GM21381 (cell line): Measurements from ENCODE around the gene GRB14.
"Not testable (repeated sequence)": the region's sequence is repeated elsewhere in the genome, so short reads cannot be mapped to it uniquely, and the experiment has no call there.

ENCODE experiments used
- ATAC-seq: cut with Tn5 transposase; IDR thresholded peaks from one replicate; pipeline ENCODE4 v1.9.1; 2021; ENCODE audit warnings: mild to moderate bottlenecking, moderate library complexity; ENCODE audit not compliant: unreplicated experiment

Gene GRB14

DNA sequence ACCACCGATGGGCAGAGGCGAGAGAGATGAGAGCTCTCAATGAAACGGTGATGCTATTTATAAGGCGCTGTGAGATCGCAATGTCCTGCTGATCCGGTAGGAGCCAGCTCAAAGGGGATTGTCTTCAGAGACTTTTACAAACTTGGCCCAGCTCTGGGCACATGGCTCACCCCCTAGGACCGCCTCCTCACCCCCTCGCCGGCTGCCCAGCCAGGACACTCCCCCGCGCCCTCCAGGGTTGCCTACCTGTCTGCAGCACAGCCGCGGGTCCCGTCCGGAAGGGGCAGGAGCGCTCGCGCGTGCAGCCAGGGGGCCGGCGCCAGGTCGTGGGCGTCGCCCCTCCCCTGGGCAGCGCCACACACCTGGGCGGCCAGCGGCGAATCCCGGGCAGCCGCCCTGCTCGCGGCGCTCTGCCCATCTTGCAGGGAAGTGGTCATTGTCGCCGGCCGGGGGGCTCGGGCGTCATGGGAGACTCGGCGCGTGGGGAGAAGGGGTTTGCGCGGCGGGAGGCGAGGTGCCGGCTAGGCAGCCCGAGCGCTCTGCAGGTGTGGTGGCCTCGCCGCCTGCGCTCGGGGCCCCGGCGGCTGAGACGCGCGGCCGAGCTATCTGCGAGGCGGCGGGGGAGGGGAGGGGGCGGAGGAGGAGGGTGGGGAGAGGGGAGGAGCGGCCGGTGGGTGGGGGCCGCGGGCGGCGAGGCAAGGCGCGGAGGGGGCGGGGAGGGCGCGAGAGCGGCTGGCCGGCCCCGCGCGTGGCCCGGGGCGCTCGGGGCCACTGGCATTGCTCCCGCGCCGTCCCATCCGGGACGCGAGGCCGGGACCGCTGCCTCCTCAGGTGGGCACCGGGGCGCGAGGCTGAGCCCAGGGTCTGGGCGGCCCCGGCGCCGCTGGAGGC lies at the start of gene GRB14:
Gene GRB14, minus strand, starts transcription at position 610 of the 891 bp plus-strand sequence. Its CDS starts 173 bp downstream, at position 437.
- no peak for ATAC-seq

GRCh38 chr2:164669291-164669690 lies 48.0 kb upstream of the GRB14 start:
- no peak for ATAC-seq

DNA sequence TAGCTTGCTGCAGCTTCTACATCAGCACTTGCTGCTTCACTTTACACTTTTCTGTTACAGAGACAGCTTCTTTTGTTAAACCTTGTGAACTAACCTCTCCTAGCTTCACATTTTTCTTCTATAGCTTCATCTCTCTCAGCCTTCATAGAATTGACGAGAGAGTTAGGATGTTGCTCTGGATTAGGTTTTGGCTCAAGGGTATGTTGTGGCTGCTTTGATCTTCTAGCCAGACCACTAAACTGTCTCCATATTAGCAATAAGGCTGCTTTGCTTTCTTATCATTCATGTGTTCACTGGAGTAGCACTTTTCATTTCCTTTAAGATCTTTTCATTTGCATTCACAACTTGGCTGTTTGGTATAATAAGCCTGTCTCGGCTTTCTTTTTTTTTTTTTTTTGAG lies 46.3 kb upstream of the GRB14 start:
- ATAC-seq, result no peak

DNA sequence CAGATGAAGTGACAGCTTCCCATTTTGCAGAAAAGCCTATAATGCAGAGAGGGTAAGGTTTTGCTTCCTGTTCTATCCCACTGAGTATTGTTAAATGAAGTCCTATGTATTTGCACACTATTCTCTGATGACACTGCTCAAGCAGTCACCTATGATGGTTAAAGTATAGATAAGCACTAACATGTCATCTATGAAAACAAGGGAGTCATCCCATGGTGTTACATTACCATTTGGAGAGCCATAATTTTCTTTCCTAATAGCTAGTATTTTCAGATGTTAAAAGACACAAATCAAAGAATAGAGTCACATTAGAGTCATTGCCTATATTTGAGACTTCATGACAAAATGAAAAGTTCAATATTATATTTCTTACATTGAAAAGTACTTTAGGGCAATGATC lies 42.8 kb upstream of the GRB14 start:
- ATAC-seq, result no peak

DNA sequence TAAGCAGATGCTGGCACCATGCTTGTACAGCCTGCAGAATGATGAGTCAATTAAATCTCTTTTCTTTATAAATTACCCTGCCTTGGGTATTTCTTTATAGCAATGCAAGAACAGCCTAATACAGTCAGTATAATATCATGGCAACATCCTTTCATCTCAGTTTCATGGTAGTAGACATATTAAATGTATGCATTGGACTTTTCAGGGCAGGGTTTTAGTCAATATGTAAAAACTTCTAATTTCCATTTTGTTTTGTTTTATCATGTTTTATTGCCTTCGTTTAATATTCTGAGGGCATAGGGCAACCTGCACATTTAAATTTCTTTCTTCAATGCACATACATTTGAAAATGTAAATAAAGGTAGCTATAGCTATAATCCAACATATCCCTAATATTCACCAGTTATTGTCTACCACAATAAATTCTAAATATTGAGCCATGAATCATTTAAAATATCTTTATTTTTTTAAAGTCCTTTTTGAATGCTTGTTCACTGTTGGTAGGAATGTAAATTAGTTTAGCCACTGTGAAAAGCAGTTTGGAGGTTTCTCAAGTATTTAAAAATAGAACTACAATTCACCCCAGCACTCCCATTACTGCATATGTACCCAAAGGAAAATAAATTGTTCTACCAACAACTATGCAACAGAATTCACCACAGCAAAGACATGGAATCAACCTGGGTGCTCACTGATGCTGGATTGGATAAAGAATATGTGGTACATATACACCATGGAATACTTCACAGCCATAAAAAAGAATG lies 41.8 kb upstream of the GRB14 start:
- no peak for ATAC-seq

DNA sequence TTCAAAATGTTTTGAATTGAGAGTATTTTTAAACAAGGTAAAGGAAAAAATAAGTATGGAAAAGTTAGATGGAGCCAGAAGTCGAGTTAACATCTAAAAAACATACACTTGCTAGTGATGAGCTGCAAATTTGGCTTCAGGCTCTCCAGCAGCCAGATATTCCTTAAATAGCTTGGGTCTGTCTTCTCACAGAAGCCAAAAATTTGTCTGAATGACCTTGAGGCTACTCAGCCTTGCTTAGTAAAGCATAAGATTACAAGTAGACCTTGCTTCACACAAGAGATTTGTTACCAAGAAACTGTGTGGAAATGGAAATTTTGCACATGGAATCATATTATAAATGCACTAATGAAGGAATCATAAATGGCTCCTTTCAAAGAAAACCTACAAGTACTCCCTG lies 40.8 kb upstream of the GRB14 start:
- ATAC-seq, result no peak

GRCh38 chr2:164661349-164661748 lies 40.1 kb upstream of the GRB14 start:
- ATAC-seq, result no peak

GRCh38 chr2:164657129-164657528 lies 35.8 kb upstream of the GRB14 start:
- ATAC-seq, result no peak

DNA sequence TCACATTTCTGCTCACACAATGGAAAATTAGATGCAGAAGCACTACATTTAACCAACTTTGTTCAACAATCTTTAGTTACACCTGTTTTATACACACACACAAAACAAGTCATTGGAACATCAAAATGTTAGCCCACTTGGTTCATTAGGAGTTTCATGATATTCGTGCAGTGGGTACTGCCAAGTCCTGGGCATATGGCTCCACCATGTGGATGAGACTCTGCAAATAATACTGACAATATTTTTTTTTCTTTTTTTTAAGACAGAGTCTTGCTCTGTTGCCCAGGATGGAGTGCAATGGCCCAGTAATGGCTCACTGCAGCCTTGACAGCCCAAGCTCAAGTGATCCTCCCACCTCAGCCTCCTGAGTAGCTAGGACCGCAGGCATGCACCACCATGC lies 34.5 kb upstream of the GRB14 start:
- no peak for ATAC-seq

- no peak for ATAC-seq
These were observed 34.1 kb upstream of the GRB14 start for GRCh38 chr2:164655336-164655735.

- ATAC-seq, result no peak
These were observed 30.1 kb upstream of the GRB14 start for GRCh38 chr2:164651361-164651760.

GRCh38 chr2:164644036-164644700 lies 22.9 kb upstream of the GRB14 start:
- ATAC-seq, result peak; percentile 50

DNA sequence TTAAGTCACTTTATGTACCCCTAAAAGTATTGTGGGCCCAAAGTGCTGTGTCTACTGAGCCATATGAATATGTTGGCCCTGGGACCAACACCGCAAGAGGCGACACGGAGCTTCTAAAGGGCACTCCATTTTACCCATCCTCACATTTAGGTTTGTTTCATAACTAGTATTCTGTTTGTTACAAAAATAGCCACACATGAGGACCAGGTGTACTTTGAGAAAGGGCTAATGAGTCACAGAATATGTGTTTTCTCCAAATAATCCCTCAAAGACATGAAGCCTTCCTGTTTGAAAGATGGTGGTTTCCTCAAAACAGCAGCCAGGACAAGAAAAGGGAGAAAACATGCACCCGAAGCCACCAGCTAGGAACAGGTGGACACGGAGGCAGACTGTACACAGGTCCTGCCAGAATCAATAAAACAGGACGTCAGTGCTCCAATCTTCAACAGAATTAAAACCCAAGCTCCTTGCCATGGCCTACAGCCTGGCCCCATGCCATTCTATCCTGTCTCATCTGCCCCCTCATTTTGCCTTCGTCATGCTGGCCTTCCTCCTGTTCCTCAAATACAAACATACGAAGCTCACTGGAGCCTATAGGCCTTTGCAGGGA lies 21.8 kb upstream of the GRB14 start:
- ATAC-seq, result no peak

- no peak for ATAC-seq
These were observed 21.0 kb upstream of the GRB14 start for GRCh38 chr2:164642268-164642667.

GRCh38 chr2:164628319-164628718 lies 7.0 kb upstream of the GRB14 start:
- not testable (repeated sequence) for ATAC-seq

GRCh38 chr2:164625378-164625971 lies 4.2 kb upstream of the GRB14 start:
- no peak for ATAC-seq

GRCh38 chr2:164624316-164624715 lies 3.0 kb upstream of the GRB14 start:
- ATAC-seq, result no peak

DNA sequence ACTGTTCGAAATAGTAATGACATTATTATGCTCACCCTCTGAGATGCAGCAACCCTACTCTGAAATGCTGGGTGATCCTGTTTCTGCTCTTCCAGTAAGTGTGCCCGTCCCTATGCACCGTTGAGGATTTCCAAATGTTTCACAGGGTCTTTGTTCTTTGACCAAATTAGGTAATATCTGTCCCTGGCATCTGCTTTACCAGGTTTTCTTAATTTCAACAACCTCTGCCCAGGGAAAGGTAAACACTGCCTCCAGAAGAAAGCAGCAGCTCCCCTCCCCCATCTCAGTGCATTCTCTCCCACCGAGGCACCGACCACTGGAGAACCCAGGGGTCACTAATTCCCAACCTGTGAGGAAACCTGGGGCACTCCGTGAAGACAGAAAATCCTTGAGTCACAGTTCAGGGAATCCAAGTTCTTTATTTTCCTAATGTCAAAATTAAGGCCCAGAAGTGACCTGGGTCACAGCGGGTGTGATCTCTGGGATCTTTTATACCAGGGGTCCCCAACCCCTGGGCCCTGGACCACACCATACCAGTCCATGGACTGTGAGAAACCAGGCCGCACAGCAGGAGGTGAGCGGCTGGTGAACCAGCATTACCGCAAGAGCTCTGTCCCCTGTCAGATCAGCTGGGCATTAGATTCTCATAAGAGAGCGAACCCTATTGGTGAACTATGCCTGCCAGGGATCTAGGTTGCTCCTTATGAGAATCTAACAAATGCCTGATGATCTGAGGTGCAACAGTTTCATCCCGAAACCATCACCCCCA lies 1.2 kb upstream of the GRB14 start:
- no peak for ATAC-seq

DNA sequence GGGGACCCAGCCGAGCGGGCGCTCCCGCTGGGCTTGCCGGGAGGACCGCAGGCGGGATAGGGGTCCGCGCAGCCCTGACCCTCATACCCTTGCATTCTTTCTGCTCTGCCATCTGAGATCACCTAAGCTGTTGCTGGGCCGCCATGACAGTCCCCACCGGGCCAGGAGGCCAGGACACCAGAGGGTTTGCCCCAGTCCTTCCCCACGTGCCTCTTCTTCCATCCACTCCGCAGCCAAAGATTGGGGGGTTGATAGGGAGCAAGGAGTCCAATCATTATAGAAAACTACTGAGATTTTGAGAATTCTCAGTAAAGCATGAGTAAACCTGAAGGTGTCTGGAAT lies 453 bp upstream of the GRB14 start:
- no peak for ATAC-seq

DNA sequence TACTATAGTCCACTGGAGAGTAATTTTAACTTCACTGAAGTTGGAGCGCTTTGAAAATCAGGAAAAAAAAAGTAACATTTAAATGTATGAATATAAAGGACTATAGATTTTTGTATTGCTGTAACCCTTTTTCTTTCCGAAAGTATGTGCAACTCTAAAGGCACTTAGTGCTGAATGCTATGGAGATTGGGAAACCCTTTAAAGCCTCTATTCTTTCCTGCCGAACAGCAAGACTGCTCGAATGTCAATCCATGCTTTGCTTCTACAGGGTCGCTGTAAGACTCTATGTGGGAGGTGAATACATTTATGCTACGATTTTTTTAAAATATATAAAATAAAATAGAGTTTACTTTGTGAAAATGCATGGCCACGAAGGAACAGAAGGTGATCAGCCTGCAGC lies 825 bp downstream of the GRB14 start:
- ATAC-seq, result no peak
